ENCODE results near the gene SEC61B.

The SEC61B gene

GRCh38 chr9:99269416-99269815 is 47.3 kb downstream of the SEC61B start:
- Histone ChIP-seq H3K9me3 (ENCODE audit: control insufficient read depth, low read length) (no peaks in the 10 kb centered on the region), H3K36me3 (ENCODE audit: control insufficient read depth, insufficient read depth, low read length) (no peaks in the 10 kb centered on the region), H3K4me1 (ENCODE audit: control insufficient read depth, insufficient read depth, low read length) (no peaks in the 10 kb centered on the region), H3K27me3 (ENCODE audit: control insufficient read depth, insufficient read depth, low read length, poor library complexity, severe bottlenecking) (no peaks in the 10 kb centered on the region), H3K27ac (ENCODE audit: insufficient read depth, low read depth, low read length, poor library complexity, severe bottlenecking) (no peak overlapping the region), H3K4me3 (ENCODE audit: insufficient read depth, low read depth, low read length) (no peak overlapping the region)
- WGBS, 2 experiments: 90 to 92% methylated on average over 3 of the region's 3 CpGs

- Histone ChIP-seq H3K4me1 (ENCODE audit: control insufficient read depth, insufficient read depth, low read length) (no peaks in the 10 kb centered on the region), H3K27me3 (ENCODE audit: control insufficient read depth, insufficient read depth, low read length, poor library complexity, severe bottlenecking) (no peaks in the 10 kb centered on the region), H3K36me3 (ENCODE audit: control insufficient read depth, insufficient read depth, low read length) (no peaks in the 10 kb centered on the region), H3K27ac (ENCODE audit: insufficient read depth, low read depth, low read length, poor library complexity, severe bottlenecking) (no peak overlapping the region), H3K4me3 (ENCODE audit: insufficient read depth, low read depth, low read length) (no peak overlapping the region), H3K9me3 (ENCODE audit: control insufficient read depth, low read length) (no peaks in the 10 kb centered on the region)
- 65 to 66% methylated on average over 3 of the region's 3 CpGs for WGBS, 2 experiments
These were observed 48.4 kb downstream of the SEC61B start for GRCh38 chr9:99270491-99270890.

DNA sequence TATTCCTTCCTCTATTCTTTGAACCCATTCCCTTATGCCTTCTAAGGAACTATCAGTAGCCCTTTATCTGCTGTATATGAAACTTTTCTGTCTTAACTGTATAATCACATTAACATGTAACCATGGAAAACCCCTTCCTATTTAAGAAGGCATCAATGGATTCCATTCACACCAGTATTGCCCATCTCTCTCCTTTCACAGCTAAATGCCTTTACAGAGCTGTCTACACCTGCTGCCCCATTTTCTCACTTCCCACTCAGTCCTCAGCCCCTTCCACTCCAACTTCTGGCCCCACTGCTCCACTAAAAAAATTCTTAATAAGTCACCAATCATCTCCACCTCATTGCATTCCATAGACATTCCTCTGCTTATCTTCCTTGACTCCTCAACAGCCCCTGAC is 50.8 kb downstream of the SEC61B start:
- Histone ChIP-seq H3K27me3 (ENCODE audit: control insufficient read depth, insufficient read depth, low read length, poor library complexity, severe bottlenecking) (no peaks in the 10 kb centered on the region), H3K4me3 (ENCODE audit: insufficient read depth, low read depth, low read length) (no peak overlapping the region), H3K9me3 (ENCODE audit: control insufficient read depth, low read length) (no peaks in the 10 kb centered on the region), H3K4me1 (ENCODE audit: control insufficient read depth, insufficient read depth, low read length) (no peaks in the 10 kb centered on the region), H3K27ac (ENCODE audit: insufficient read depth, low read depth, low read length, poor library complexity, severe bottlenecking) (no peak overlapping the region), H3K36me3 (ENCODE audit: control insufficient read depth, insufficient read depth, low read length) (no peaks in the 10 kb centered on the region)

- Histone ChIP-seq H3K9me3 (ENCODE audit: control insufficient read depth, low read length) (no peaks in the 10 kb centered on the region), H3K27me3 (ENCODE audit: control insufficient read depth, insufficient read depth, low read length, poor library complexity, severe bottlenecking) (no peaks in the 10 kb centered on the region), H3K27ac (ENCODE audit: insufficient read depth, low read depth, low read length, poor library complexity, severe bottlenecking) (no peak overlapping the region), H3K4me3 (ENCODE audit: insufficient read depth, low read depth, low read length) (no peak overlapping the region), H3K4me1 (ENCODE audit: control insufficient read depth, insufficient read depth, low read length) (no peaks in the 10 kb centered on the region), H3K36me3 (ENCODE audit: control insufficient read depth, insufficient read depth, low read length) (no peaks in the 10 kb centered on the region)
- 91 to 93% methylated on average over 4 to 5 of the region's 5 CpGs for WGBS, 2 experiments
These were observed 51.9 kb downstream of the SEC61B start for GRCh38 chr9:99274016-99274415.

DNA sequence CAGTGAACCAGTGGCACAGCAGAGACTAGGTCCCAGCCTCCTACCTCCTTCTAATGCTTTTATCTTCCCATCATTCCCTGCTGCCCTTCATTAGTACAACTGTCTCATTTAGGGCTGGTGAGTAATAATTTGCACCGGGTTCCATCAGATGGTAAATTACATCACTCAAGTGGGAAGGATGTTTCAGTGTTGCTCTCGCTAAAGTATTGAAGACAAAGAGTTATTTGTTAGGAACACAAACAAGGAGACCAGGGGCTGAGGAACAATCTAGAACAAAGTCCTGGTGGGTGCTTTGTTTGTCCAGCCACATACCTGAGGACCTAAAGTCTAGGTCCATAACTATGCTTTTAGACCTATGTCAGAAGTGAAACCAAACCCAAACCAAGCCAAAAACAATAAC is 52.4 kb downstream of the SEC61B start:
- Histone ChIP-seq H3K36me3 (ENCODE audit: control insufficient read depth, insufficient read depth, low read length) (no peaks in the 10 kb centered on the region), H3K4me3 (ENCODE audit: insufficient read depth, low read depth, low read length) (no peak overlapping the region), H3K27ac (ENCODE audit: insufficient read depth, low read depth, low read length, poor library complexity, severe bottlenecking) (no peak overlapping the region), H3K9me3 (ENCODE audit: control insufficient read depth, low read length) (no peaks in the 10 kb centered on the region), H3K27me3 (ENCODE audit: control insufficient read depth, insufficient read depth, low read length, poor library complexity, severe bottlenecking) (no peaks in the 10 kb centered on the region), H3K4me1 (ENCODE audit: control insufficient read depth, insufficient read depth, low read length) (no peaks in the 10 kb centered on the region)
- 61 to 67% methylated on average over 2 of the region's 2 CpGs for WGBS, 2 experiments
